ENCODE results near the gene TTC39A.

The TTC39A gene

GRCh38 chr1:51296383-51297357, 33.7 kb downstream of the TTC39A start:
- peak; percentile 79 for DNase-seq

- no peak for DNase-seq
Measured at GRCh38 chr1:51295926-51296325, 34.4 kb downstream of the TTC39A start.

GRCh38 chr1:51294566-51295184, 35.7 kb downstream of the TTC39A start:
- no peak for DNase-seq

GRCh38 chr1:51293898-51294515, 36.4 kb downstream of the TTC39A start:
- DNase-seq, result no peak

GRCh38 chr1:51290489-51290847, 39.9 kb downstream of the TTC39A start:
- no peak for DNase-seq

- DNase-seq, result no peak
Measured at GRCh38 chr1:51289676-51290488, 40.5 kb downstream of the TTC39A start.

GRCh38 chr1:51288578-51288977, 41.8 kb downstream of the TTC39A start:
- no peak for DNase-seq

- DNase-seq, result no peak
Measured at GRCh38 chr1:51287966-51288365, 42.4 kb downstream of the TTC39A start.

- no peak for DNase-seq
Measured at GRCh38 chr1:51285055-51285454, 45.3 kb downstream of the TTC39A start.

- peak; percentile 40 for DNase-seq
Measured at GRCh38 chr1:51284487-51284954, 45.8 kb downstream of the TTC39A start.

- DNase-seq, result no peak
Measured at GRCh38 chr1:51283979-51284378, 46.4 kb downstream of the TTC39A start.

- DNase-seq, result no peak
Measured at GRCh38 chr1:51282605-51283004, 47.8 kb downstream of the TTC39A start.

- no peak for DNase-seq
Measured at GRCh38 chr1:51281807-51282206, 48.6 kb downstream of the TTC39A start.

GRCh38 chr1:51280321-51280978, 49.9 kb downstream of the TTC39A start:
- DNase-seq, result no peak

GRCh38 chr1:51276286-51276685, 54.1 kb downstream of the TTC39A start:
- no peak for DNase-seq

GRCh38 chr1:51274676-51275075, 55.7 kb downstream of the TTC39A start:
- DNase-seq, result no peak

- no peak for DNase-seq
Measured at GRCh38 chr1:51272916-51273315, 57.4 kb downstream of the TTC39A start.

GRCh38 chr1:51270751-51271150, 59.6 kb downstream of the TTC39A start:
- DNase-seq, result no peak

- no peak for DNase-seq
Measured at GRCh38 chr1:51268634-51269033, 61.7 kb downstream of the TTC39A start.

GRCh38 chr1:51266791-51267190, 63.6 kb downstream of the TTC39A start:
- DNase-seq, result no peak

- no peak for DNase-seq
Measured at GRCh38 chr1:51266181-51266580, 64.2 kb downstream of the TTC39A start.

- no peak for DNase-seq
Measured at GRCh38 chr1:51265618-51266017, 64.7 kb downstream of the TTC39A start.
